Fibroblast of villous mesenchyme (primary cell): ENCODE data around the gene HMOX1. TPM values are rescaled to one million over a fixed set of nuclear protein-coding genes. Genes with fewer than 3 reads are reported as not detected.

Experiments used
- DNase-seq: peaks from one replicate; pipeline ENCODE4 v3.0.0-alpha.2; 2010; ENCODE audit warnings: low read depth
- H3K4me3 ChIP-seq: 2 replicates; pipeline ENCODE4 v1.5.1; 2011; ENCODE audit warnings: low read depth, mild to moderate bottlenecking, low read length
- total RNA-seq: library from RNA; depleted of rRNA; stranded (reverse); fragments of >200 nt; gene quantifications from 2 replicates; pipeline ENCODE4 v1.2.3, GENCODE V29; 2012
- TF ChIP-seq, protein P1 (sequence below): IDR thresholded peaks from 2 replicates; pipeline ENCODE4 v1.5.1; 2012; ENCODE audit warnings: low read depth, mild to moderate bottlenecking, low read length; ENCODE audit not compliant: insufficient read depth

The HMOX1 gene
- total RNA-seq, 1 donor: 24.2 TPM

- H3K4me3 ChIP-seq: no peak overlapping the region
- no peak for DNase-seq
- TF ChIP-seq, protein P1, sequence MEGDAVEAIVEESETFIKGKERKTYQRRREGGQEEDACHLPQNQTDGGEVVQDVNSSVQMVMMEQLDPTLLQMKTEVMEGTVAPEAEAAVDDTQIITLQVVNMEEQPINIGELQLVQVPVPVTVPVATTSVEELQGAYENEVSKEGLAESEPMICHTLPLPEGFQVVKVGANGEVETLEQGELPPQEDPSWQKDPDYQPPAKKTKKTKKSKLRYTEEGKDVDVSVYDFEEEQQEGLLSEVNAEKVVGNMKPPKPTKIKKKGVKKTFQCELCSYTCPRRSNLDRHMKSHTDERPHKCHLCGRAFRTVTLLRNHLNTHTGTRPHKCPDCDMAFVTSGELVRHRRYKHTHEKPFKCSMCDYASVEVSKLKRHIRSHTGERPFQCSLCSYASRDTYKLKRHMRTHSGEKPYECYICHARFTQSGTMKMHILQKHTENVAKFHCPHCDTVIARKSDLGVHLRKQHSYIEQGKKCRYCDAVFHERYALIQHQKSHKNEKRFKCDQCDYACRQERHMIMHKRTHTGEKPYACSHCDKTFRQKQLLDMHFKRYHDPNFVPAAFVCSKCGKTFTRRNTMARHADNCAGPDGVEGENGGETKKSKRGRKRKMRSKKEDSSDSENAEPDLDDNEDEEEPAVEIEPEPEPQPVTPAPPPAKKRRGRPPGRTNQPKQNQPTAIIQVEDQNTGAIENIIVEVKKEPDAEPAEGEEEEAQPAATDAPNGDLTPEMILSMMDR: peak; percentile 4
Observed at GRCh38 chr22:35337932-35338331, 43.0 kb upstream of the HMOX1 start.

DNA sequence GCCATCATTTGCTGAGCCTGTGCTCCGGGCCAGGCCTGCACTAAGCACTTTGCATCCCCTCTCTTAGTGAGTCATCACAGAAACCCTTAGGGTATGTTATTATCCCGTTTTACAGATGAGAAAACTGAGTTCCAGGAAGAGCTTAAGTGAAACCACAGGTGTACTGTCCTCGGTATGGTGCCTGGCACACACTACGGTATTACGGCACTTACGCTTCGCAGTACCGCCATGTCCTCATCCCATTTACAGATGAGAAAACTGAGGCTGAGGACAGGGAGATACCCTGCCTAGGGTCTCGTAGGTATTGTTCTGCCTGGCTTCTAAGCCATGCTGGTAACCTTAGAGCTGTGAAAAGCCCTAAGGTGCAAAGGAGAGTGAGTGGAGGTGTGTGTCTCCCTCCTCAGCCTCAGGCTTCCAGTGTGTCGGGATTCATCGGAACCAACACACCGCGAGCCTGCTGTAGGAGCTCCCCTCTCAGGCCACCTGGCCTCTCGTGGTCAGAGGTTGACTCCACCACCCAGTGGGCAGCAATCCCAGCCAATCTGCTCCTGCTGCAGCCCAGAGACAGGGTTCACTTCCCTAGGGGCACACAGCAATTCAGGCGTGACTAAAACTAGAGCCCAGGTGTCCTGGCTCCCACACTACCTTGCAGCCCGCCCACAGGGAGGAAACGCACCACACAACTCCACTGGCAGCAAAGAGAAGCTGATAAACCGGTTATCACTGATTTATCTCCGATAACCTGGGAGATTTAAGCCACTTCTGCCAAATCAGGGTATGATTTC lies 39.6 kb upstream of the HMOX1 start:
- no peak overlapping the region for H3K4me3 ChIP-seq
- no peak for DNase-seq
- TF ChIP-seq, protein P1: no peak

GRCh38 chr22:35342390-35342789 lies 38.5 kb upstream of the HMOX1 start:
- no peak overlapping the region for H3K4me3 ChIP-seq
- no peak for DNase-seq
- TF ChIP-seq, protein P1: no peak

- no peak for DNase-seq
- TF ChIP-seq, protein P1: no peak
- no peak overlapping the region for H3K4me3 ChIP-seq
Observed at GRCh38 chr22:35343664-35344550, 37.0 kb upstream of the HMOX1 start.

GRCh38 chr22:35344956-35345690 lies 35.8 kb upstream of the HMOX1 start:
- H3K4me3 ChIP-seq: no peak overlapping the region
- no peak for DNase-seq
- TF ChIP-seq, protein P1: no peak

DNA sequence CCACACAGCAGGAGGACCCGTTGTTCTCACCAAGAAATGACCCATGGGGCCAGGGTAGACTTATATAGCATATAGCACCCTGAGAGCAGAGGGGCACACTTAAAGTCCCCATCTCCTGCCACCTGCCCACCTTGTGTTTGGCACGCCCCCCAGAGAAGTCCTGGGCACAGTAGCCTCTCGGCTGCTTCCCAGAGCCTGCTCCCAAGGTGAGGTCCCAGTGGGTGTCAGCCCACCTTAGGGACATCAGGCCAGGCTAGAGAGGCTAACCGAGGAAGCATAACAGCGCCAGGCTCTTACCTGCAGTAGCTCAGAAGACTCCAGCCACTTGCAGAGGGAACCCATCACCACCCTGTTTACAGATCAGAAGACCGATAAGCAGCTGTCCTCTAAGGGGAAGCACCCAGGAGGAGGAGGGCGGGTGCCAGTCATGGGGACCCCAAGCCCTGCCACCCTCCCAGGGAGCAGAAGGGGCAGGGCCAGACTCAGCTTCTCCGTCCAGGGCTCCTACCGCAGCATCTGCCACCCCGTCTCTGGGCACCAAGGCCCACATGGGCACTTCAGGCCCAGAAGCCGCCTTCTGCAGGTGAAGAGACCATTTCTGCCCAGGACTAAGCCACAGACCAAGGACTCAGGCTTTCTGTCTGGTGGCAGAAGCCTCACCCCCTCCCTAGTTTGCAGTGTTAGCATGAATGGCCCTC lies 34.9 kb upstream of the HMOX1 start:
- no peak overlapping the region for H3K4me3 ChIP-seq
- no peak for DNase-seq
- TF ChIP-seq, protein P1: no peak
